ENCODE measurements around the gene WDPCP. TPM values are rescaled to one million over a fixed set of nuclear protein-coding genes. Genes with fewer than 3 reads are reported as not detected.

The WDPCP gene
- total and polyA plus RNA-seq, 2 of the 13 experiments (the other 11 are each of a cell fraction or from before 2014, with no cell fraction given): 2.9 to 5.2 TPM

DNA sequence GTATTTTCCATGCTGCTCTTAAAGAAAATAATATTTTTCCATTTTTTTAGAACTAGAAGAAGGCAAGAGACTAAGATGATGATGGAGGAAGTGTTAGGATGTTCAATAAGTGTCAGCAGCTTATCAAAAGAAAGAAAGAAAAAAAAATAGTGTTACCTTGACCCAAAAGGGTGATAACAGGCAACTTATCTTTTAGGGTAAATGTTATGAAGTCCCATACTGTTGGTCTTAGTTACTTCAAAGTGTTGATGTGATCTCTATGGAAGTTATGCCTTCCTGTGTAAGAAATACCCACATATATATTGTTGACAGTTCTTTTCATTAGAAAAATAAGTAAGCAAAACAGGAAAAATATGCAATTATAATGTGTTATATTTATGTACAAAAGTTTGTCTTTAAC, 394.1 kb downstream of the WDPCP start (continued):
- TF ChIP-seq ZNF136 (CRISPR knock-in tag; IDR thresholded peaks at IDR 0.05; ENCODE audit: low read depth): no peak
- no peak for TF ChIP-seq BORCS8-MEF2B (CRISPR knock-in tag; IDR thresholded peaks at IDR 0.05)
- TF ChIP-seq ZNF501 (CRISPR knock-in tag; IDR thresholded peaks at IDR 0.05): no peak
- TF ChIP-seq ZNF678 (CRISPR knock-in tag; IDR thresholded peaks at IDR 0.05): no peak
- TF ChIP-seq IKZF1 (IDR thresholded peaks at IDR 0.05): no peak
- 0 out of 2 replicates have a peak, but pooled peaks have one; percentile 57 for TF ChIP-seq ZNF644 (CRISPR knock-in tag; IDR thresholded peaks at IDR 0.05; ENCODE audit: low read depth)
- no peak for TF ChIP-seq AGO2 (optimal IDR thresholded peaks at IDR 0.05; ENCODE audit: low read depth, low read length)
- TF ChIP-seq TGIF2 (CRISPR knock-in tag; IDR thresholded peaks at IDR 0.05): no peak
- TF ChIP-seq, protein P1, sequence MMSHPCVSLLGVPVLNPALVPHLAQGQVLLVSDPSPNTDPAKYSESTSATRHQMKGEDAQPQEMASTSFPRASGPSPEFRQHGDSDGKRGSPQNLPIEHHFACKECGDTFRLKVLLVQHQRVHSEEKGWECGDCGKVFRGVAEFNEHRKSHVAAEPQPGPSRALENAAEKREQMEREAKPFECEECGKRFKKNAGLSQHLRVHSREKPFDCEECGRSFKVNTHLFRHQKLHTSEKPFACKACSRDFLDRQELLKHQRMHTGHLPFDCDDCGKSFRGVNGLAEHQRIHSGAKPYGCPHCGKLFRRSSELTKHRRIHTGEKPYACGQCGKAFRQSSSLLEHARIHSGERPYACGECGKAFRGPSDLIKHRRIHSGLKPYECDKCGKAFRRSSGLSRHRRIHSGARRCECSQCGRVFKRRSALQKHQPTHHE (CRISPR knock-in tag; IDR thresholded peaks at IDR 0.05; ENCODE audit: borderline replicate concordance): no peak
- TF ChIP-seq ZFP36 (IDR thresholded peaks at IDR 0.05; ENCODE audit: borderline replicate concordance, low read depth, low read length, partially characterized antibody): no peak
- TF ChIP-seq, protein P2, sequence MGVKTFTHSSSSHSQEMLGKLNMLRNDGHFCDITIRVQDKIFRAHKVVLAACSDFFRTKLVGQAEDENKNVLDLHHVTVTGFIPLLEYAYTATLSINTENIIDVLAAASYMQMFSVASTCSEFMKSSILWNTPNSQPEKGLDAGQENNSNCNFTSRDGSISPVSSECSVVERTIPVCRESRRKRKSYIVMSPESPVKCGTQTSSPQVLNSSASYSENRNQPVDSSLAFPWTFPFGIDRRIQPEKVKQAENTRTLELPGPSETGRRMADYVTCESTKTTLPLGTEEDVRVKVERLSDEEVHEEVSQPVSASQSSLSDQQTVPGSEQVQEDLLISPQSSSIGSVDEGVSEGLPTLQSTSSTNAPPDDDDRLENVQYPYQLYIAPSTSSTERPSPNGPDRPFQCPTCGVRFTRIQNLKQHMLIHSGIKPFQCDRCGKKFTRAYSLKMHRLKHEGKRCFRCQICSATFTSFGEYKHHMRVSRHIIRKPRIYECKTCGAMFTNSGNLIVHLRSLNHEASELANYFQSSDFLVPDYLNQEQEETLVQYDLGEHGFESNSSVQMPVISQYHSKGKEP (CRISPR knock-in tag; IDR thresholded peaks at IDR 0.05): no peak
- TF ChIP-seq, protein P3, sequence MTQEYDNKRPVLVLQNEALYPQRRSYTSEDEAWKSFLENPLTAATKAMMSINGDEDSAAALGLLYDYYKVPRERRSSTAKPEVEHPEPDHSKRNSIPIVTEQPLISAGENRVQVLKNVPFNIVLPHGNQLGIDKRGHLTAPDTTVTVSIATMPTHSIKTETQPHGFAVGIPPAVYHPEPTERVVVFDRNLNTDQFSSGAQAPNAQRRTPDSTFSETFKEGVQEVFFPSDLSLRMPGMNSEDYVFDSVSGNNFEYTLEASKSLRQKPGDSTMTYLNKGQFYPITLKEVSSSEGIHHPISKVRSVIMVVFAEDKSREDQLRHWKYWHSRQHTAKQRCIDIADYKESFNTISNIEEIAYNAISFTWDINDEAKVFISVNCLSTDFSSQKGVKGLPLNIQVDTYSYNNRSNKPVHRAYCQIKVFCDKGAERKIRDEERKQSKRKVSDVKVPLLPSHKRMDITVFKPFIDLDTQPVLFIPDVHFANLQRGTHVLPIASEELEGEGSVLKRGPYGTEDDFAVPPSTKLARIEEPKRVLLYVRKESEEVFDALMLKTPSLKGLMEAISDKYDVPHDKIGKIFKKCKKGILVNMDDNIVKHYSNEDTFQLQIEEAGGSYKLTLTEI (CRISPR knock-in tag; conservative IDR thresholded peaks at IDR 0.05): no peak
- TF ChIP-seq, protein P4, sequence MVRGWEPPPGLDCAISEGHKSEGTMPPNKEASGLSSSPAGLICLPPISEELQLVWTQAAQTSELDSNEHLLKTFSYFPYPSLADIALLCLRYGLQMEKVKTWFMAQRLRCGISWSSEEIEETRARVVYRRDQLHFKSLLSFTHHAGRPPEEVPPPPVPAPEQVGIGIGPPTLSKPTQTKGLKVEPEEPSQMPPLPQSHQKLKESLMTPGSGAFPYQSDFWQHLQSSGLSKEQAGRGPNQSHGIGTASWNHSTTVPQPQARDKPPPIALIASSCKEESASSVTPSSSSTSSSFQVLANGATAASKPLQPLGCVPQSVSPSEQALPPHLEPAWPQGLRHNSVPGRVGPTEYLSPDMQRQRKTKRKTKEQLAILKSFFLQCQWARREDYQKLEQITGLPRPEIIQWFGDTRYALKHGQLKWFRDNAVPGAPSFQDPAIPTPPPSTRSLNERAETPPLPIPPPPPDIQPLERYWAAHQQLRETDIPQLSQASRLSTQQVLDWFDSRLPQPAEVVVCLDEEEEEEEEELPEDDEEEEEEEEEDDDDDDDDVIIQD (CRISPR knock-in tag; IDR thresholded peaks at IDR 0.05; ENCODE audit: low read depth): peak; percentile 74; the same call in 1 of the 2 replicates
- TF ChIP-seq, protein P5, sequence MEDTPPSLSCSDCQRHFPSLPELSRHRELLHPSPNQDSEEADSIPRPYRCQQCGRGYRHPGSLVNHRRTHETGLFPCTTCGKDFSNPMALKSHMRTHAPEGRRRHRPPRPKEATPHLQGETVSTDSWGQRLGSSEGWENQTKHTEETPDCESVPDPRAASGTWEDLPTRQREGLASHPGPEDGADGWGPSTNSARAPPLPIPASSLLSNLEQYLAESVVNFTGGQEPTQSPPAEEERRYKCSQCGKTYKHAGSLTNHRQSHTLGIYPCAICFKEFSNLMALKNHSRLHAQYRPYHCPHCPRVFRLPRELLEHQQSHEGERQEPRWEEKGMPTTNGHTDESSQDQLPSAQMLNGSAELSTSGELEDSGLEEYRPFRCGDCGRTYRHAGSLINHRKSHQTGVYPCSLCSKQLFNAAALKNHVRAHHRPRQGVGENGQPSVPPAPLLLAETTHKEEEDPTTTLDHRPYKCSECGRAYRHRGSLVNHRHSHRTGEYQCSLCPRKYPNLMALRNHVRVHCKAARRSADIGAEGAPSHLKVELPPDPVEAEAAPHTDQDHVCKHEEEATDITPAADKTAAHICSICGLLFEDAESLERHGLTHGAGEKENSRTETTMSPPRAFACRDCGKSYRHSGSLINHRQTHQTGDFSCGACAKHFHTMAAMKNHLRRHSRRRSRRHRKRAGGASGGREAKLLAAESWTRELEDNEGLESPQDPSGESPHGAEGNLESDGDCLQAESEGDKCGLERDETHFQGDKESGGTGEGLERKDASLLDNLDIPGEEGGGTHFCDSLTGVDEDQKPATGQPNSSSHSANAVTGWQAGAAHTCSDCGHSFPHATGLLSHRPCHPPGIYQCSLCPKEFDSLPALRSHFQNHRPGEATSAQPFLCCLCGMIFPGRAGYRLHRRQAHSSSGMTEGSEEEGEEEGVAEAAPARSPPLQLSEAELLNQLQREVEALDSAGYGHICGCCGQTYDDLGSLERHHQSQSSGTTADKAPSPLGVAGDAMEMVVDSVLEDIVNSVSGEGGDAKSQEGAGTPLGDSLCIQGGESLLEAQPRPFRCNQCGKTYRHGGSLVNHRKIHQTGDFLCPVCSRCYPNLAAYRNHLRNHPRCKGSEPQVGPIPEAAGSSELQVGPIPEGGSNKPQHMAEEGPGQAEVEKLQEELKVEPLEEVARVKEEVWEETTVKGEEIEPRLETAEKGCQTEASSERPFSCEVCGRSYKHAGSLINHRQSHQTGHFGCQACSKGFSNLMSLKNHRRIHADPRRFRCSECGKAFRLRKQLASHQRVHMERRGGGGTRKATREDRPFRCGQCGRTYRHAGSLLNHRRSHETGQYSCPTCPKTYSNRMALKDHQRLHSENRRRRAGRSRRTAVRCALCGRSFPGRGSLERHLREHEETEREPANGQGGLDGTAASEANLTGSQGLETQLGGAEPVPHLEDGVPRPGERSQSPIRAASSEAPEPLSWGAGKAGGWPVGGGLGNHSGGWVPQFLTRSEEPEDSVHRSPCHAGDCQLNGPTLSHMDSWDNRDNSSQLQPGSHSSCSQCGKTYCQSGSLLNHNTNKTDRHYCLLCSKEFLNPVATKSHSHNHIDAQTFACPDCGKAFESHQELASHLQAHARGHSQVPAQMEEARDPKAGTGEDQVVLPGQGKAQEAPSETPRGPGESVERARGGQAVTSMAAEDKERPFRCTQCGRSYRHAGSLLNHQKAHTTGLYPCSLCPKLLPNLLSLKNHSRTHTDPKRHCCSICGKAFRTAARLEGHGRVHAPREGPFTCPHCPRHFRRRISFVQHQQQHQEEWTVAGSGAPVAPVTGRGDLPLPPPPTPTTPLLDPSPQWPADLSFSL (CRISPR knock-in tag; IDR thresholded peaks at IDR 0.05): no peak
- TF ChIP-seq NCOA5 (CRISPR knock-in tag; IDR thresholded peaks at IDR 0.05): no peak
- TF ChIP-seq ZNF7 (CRISPR knock-in tag; IDR thresholded peaks at IDR 0.05): no peak
- TF ChIP-seq, protein P6, sequence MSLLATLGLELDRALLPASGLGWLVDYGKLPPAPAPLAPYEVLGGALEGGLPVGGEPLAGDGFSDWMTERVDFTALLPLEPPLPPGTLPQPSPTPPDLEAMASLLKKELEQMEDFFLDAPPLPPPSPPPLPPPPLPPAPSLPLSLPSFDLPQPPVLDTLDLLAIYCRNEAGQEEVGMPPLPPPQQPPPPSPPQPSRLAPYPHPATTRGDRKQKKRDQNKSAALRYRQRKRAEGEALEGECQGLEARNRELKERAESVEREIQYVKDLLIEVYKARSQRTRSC (CRISPR knock-in tag; IDR thresholded peaks at IDR 0.05; ENCODE audit: low read depth): no peak

Measured in HepG2 (cell line).